ENCODE measurements around the gene NEK2. TPM values are rescaled to one million over a fixed set of nuclear protein-coding genes. Genes with fewer than 3 reads are reported as not detected.

Gene NEK2
- total and polyA plus RNA-seq, 2 of the 13 experiments (the other 11 are each of a cell fraction or from before 2014, with no cell fraction given), result 10.9 to 40.8 TPM

DNA sequence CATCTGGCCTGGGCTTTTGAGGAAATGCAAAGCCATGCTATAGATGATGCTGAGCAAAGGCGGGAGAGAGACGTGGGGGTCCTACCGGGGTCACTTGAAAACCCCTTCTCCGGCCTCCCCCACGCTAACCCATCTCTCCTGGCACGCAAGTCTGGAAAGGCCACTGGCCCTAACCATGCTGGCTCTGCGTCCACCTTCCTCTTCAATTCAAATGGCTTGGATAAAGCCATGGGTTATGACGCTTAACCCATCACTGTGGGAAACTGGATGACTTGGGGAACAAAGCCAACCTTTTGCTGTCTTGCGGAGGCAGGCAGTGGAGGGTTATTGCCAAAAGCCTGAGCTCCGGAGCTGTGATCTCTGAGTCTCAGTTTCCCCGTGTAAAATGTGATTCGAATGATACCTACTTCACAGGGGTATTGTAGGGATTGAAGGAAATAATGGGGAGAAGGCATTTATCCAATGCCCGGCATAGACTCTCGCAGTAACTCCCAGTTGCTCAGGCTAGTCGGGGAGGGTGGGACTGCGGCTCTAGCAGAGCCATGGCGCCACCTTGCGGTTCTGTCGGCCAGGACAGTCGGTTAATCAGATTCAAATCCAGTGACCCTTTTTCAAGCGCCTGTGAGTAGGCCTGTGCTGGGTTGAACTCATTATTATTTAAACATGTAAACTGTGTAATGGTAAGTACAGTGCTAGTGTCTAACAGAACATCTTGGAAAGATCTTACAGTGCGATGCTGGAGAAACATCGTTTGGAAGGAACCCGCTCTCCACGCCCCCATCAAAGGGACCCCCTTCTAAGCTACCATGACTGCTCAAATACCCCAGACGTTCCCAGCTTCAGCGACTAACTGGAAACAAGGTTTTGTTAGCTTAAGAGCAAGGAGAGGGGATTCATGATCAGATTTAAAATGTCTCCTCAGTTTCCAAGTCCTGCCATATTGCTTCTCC lies 20.3 kb downstream of the NEK2 start:
- H3K4me3 ChIP-seq (replicated peaks in 1 of 3; ENCODE audit: insufficient read depth in 1 of 3, low read depth in 2 of 3, low read length in 3 of 3), result no peak overlapping the region
- CTCF ChIA-PET (ENCODE audit: low intra/inter-chr PET ratio, low total read pairs), result interaction anchor here (1.4 to 2.5 kb wide), 5 partner anchors 78 to 332 kb away, joined by 4 to 25 read pairs (median 11); partner anchors contain the start of gene SLC30A1
- no TSS peak for BruUV-seq (replicated peaks)
- TF ChIP-seq SMYD3 (CRISPR knock-in tag; IDR thresholded peaks at IDR 0.05) (no peak), RXRB (CRISPR knock-in tag; IDR thresholded peaks at IDR 0.05; ENCODE audit: borderline replicate concordance) (no peak), ONECUT2 (CRISPR knock-in tag; IDR thresholded peaks at IDR 0.05) (no peak), ZNF160 (CRISPR knock-in tag; IDR thresholded peaks at IDR 0.05) (no peak), SP5 (CRISPR knock-in tag; IDR thresholded peaks at IDR 0.05; ENCODE audit: borderline replicate concordance, low read depth) (peak; percentile 21; the same call in 1 of the 2 replicates), DNMT3B (CRISPR knock-in tag; conservative IDR thresholded peaks at IDR 0.05) (no peak), HNRNPK (IDR thresholded peaks at IDR 0.05; ENCODE audit: low read depth, low read length, poor library complexity, severe bottlenecking) (no peak), ZNF484 (CRISPR knock-in tag; IDR thresholded peaks at IDR 0.05; ENCODE audit: borderline replicate concordance, low read depth) (no peak), MBD4 (IDR thresholded peaks at IDR 0.05; ENCODE audit: borderline replicate concordance, low read length) (no peak)
- TF ChIP-seq, protein P1, sequence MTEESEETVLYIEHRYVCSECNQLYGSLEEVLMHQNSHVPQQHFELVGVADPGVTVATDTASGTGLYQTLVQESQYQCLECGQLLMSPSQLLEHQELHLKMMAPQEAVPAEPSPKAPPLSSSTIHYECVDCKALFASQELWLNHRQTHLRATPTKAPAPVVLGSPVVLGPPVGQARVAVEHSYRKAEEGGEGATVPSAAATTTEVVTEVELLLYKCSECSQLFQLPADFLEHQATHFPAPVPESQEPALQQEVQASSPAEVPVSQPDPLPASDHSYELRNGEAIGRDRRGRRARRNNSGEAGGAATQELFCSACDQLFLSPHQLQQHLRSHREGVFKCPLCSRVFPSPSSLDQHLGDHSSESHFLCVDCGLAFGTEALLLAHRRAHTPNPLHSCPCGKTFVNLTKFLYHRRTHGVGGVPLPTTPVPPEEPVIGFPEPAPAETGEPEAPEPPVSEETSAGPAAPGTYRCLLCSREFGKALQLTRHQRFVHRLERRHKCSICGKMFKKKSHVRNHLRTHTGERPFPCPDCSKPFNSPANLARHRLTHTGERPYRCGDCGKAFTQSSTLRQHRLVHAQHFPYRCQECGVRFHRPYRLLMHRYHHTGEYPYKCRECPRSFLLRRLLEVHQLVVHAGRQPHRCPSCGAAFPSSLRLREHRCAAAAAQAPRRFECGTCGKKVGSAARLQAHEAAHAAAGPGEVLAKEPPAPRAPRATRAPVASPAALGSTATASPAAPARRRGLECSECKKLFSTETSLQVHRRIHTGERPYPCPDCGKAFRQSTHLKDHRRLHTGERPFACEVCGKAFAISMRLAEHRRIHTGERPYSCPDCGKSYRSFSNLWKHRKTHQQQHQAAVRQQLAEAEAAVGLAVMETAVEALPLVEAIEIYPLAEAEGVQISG (CRISPR knock-in tag; IDR thresholded peaks at IDR 0.05), result no peak
- TF ChIP-seq, protein P2, sequence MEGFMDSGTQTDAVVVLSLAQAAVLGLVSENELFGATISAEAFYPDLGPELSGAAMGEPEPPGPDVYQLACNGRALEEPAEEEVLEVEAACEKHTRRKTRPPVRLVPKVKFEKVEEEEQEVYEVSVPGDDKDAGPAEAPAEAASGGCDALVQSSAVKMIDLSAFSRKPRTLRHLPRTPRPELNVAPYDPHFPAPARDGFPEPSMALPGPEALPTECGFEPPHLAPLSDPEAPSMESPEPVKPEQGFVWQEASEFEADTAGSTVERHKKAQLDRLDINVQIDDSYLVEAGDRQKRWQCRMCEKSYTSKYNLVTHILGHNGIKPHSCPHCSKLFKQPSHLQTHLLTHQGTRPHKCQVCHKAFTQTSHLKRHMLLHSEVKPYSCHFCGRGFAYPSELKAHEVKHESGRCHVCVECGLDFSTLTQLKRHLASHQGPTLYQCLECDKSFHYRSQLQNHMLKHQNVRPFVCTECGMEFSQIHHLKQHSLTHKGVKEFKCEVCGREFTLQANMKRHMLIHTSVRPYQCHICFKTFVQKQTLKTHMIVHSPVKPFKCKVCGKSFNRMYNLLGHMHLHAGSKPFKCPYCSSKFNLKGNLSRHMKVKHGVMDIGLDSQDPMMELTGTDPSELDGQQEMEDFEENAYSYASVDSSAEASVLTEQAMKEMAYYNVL (CRISPR knock-in tag; IDR thresholded peaks at IDR 0.05; ENCODE audit: borderline replicate concordance), result no peak
- TF ChIP-seq, protein P3, sequence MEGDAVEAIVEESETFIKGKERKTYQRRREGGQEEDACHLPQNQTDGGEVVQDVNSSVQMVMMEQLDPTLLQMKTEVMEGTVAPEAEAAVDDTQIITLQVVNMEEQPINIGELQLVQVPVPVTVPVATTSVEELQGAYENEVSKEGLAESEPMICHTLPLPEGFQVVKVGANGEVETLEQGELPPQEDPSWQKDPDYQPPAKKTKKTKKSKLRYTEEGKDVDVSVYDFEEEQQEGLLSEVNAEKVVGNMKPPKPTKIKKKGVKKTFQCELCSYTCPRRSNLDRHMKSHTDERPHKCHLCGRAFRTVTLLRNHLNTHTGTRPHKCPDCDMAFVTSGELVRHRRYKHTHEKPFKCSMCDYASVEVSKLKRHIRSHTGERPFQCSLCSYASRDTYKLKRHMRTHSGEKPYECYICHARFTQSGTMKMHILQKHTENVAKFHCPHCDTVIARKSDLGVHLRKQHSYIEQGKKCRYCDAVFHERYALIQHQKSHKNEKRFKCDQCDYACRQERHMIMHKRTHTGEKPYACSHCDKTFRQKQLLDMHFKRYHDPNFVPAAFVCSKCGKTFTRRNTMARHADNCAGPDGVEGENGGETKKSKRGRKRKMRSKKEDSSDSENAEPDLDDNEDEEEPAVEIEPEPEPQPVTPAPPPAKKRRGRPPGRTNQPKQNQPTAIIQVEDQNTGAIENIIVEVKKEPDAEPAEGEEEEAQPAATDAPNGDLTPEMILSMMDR (CRISPR knock-in tag; IDR thresholded peaks at IDR 0.05), result peak; percentile 94
- TF ChIP-seq, protein P4, sequence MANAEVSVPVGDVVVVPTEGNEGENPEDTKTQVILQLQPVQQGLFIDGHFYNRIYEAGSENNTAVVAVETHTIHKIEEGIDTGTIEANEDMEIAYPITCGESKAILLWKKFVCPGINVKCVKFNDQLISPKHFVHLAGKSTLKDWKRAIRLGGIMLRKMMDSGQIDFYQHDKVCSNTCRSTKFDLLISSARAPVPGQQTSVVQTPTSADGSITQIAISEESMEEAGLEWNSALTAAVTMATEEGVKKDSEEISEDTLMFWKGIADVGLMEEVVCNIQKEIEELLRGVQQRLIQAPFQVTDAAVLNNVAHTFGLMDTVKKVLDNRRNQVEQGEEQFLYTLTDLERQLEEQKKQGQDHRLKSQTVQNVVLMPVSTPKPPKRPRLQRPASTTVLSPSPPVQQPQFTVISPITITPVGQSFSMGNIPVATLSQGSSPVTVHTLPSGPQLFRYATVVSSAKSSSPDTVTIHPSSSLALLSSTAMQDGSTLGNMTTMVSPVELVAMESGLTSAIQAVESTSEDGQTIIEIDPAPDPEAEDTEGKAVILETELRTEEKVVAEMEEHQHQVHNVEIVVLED (CRISPR knock-in tag; IDR thresholded peaks at IDR 0.05; ENCODE audit: borderline replicate concordance), result no peak

More for the DNA sequence above, 20.3 kb downstream of the NEK2 start:
- H3K27me3 ChIP-seq (ENCODE audit: control insufficient read depth in 1 of 2, insufficient read depth in 2 of 2, low read length in 2 of 2), result no peaks in the 10 kb centered on the region; a peak in 1 of 5 replicates
- no peak overlapping the region for H3K27ac ChIP-seq (ENCODE audit: extremely low read length, insufficient read depth, low read length)
- no peaks in the 10 kb centered on the region for H4K20me1 ChIP-seq (ENCODE audit: insufficient read depth, low read length)
- FAIRE-seq (peak; percentile 77), DNase-seq (ENCODE audit: low spot score) (peak; percentile 69), ATAC-seq (peak; percentile 95)
- H3K4me1 ChIP-seq (ENCODE audit: insufficient read depth, low read length), result peaks cover 41% of the 10 kb centered on the region
- H3K9ac ChIP-seq (ENCODE audit: insufficient read depth, low read depth, low read length), result no peak overlapping the region
- H3K9me3 ChIP-seq (ENCODE audit: low read length), result no peaks in the 10 kb centered on the region
- H3K4me2 ChIP-seq (ENCODE audit: low read depth, low read length), result peak overlapping the region; percentile 85
- in situ Hi-C loops (cut with HindIII; ENCODE audit: extremely low pct_ligation_motif_present, low pct_unique_long_range_greater_than_20kb) (loop anchor here (5.0 to 10.0 kb wide), 3 partner anchors 78 to 330 kb away; partner anchors contain the start of genes SLC30A1 and TRAF5), intact Hi-C loops (cut with micrococcal nuclease; ENCODE audit: unreplicated experiment) (loop anchor here (1.0 to 5.0 kb wide), 5 partner anchors 24 to 333 kb away; no protein-coding TSS in a partner anchor)
- WGBS (ENCODE audit: low lambda C conversion rate), result 38% methylated on average over 25 of the region's 27 CpGs
- H3K79me2 ChIP-seq (ENCODE audit: insufficient read depth, low read length), result no peaks in the 10 kb centered on the region
- no peak overlapping the region for H2AFZ ChIP-seq (ENCODE audit: low read length)
- POLR2A ChIA-PET, result interaction anchor here (0.8 to 3.4 kb wide), 5 partner anchors 12 to 75 kb away, joined by 3 to 17 read pairs (median 5); partner anchors contain the start of gene SLC30A1
- H3K36me3 ChIP-seq (replicated peaks in 1 of 2; ENCODE audit: control insufficient read depth in 1 of 2, insufficient read depth in 2 of 2, low read length in 2 of 2), result no peaks in the 10 kb centered on the region

Measured in HepG2 (cell line).